HG03103 (cell line): Measurements from ENCODE around the gene CSNK1A1L.

Experiments
- ATAC-seq: cut with Tn5 transposase; IDR thresholded peaks from one replicate; pipeline ENCODE4 v1.9.1; 2021; ENCODE audit warnings: low read depth; ENCODE audit not compliant: unreplicated experiment

CSNK1A1L gene

GRCh38 chr13:37105251-37105714, at the start of gene CSNK1A1L:
Gene CSNK1A1L, minus strand, starts transcription at chr13:37105664. Its CDS starts 408 bp downstream, at chr13:37105256.
- ATAC-seq: no peak

- no peak for ATAC-seq
These were observed 43.9 kb upstream of the CSNK1A1L start for GRCh38 chr13:37149380-37149779.

GRCh38 chr13:37148501-37148900, 43.0 kb upstream of the CSNK1A1L start:
- ATAC-seq: no peak

- ATAC-seq: no peak
These were observed 39.2 kb upstream of the CSNK1A1L start for GRCh38 chr13:37144661-37145060.

DNA sequence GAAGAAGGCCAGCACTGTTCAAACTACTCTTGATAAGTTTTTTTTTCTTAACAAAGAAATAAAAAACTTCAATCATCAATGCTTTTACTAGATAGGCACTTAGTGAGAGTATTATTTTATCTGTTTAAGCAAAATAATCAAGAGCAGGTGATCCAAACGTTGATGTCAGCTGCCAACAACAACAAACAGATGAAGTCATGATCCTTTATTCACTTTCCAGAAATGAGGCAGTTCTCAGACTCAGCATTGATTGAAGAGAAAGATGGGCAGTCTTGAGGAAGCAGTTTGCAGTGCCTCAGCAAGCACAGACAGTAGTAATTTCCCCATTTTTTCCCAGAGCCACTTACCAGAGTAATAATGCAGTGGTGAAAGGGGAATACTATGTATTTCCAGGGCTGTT, 38.4 kb upstream of the CSNK1A1L start:
- ATAC-seq: no peak

GRCh38 chr13:37142877-37143276, 37.4 kb upstream of the CSNK1A1L start:
- no peak for ATAC-seq

DNA sequence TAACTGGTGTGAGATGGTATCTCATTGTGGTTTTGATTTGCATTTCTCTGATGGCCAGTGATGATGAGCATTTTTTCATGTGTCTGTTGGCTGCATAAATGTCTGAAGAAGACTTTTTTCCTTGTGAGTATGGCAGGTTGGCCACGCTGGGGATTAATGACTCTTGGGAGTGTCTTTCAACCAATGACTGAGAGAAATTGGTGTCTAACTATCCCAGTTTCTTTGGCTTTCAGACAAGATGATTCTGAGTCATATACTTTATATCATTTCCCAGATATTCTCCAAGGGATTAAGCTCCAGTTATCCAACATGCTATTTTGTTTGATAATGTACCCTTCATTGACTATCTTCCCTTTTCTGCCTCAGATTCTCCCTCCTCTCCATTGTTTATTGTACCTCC, 35.5 kb upstream of the CSNK1A1L start:
- no peak for ATAC-seq

DNA sequence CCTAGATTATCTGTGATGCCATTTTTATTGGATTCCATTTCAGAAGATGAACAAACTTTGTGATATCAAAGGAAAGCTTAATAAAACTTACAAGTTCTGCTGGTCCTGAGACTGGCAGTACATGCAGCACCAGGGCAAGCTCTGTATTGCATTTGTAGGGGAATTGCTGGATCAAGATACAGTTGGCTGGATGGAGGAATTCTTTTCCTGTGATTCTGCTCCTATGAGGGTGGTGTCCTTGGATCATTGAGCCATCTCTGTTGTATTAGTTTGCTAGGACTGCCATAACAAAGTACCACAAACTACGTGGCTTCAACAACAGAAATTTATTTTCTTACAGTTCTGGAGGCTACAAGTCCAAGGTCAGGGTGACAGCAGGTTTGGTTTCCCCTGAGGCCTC, 33.9 kb upstream of the CSNK1A1L start:
- no peak for ATAC-seq

DNA sequence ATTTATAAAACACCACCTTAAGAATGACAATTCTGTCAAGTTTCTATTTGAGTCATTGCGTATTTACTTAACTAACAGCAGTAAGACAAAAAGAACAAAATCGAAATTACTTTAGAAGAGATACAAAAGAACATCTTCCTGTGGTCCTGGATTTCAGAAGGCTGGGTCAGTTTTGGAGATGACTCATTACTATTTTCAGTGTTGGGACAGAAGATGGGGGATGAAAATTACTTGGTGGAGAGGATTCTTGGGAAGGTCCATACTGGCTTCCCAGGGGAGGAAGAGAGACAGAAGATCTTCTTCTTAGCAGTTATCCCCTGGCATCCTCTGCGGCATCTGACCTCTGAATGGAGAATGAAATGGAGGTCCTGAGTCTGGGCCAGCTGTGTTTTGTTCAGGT, 33.5 kb upstream of the CSNK1A1L start:
- no peak for ATAC-seq

- ATAC-seq: no peak
These were observed 32.7 kb upstream of the CSNK1A1L start for GRCh38 chr13:37138169-37138568.

GRCh38 chr13:37136633-37137032, 31.2 kb upstream of the CSNK1A1L start:
- ATAC-seq: no peak

- no peak for ATAC-seq
These were observed 30.7 kb upstream of the CSNK1A1L start for GRCh38 chr13:37136187-37136586.

- no peak for ATAC-seq
These were observed 29.1 kb upstream of the CSNK1A1L start for GRCh38 chr13:37134411-37135041.

DNA sequence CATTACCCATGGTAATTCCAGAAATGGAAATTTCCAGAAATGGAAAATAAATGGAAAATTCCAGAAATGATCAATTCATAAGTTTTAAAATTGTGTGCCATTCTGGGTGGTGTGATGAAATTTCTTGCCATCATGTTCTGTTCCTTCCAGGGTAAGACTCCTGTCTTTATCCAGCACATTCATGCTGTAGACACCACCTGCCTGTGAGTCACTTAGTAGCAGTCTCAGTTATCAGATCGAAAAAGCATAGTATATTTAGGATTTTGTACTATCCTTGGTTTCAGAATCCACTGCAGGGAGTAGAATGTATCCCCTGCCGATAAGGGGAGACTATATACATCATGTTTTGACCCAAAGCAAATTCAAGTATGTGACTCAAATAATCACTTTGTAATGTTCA, 26.7 kb upstream of the CSNK1A1L start:
- ATAC-seq: no peak

DNA sequence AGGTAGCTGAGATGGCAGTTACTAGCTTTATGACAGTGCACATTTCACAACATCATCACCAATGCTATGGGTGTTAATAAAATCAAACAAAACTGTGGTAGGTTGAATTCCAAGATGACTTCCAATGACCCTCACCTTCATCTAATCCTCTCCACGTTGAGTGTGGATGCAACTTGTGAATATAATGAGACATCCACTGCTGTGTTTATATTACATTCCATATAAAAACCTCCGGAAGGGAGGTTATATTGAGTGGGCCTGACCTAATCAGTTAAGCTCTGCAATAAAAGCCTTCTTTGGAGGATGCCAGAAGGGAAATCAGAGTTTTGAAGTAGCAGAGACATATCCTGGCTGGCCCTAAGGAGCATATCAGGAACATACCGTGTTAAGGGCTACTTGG, 25.6 kb upstream of the CSNK1A1L start:
- no peak for ATAC-seq

DNA sequence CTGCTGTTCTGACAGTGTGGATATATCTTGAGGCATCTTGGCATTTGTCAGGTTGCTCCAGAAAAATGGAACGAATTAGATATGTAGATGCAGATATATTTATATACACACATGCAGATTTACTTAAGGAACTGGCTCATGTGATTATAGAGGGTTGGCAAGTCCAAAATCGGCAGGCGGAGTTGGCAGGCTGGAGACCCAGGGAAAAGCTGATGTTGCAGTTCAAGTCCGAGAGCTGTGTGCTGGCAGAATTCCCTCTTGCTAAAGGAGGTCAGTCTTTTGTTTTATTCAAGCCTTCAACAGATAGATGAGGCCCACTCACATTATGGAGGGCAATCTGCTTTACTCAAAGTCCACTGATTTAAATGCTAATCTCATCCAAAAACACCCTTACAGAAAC, 24.4 kb upstream of the CSNK1A1L start:
- ATAC-seq: no peak

GRCh38 chr13:37127691-37128241, 22.3 kb upstream of the CSNK1A1L start:
- ATAC-seq: no peak

GRCh38 chr13:37123337-37123736, 17.9 kb upstream of the CSNK1A1L start:
- ATAC-seq: no peak

DNA sequence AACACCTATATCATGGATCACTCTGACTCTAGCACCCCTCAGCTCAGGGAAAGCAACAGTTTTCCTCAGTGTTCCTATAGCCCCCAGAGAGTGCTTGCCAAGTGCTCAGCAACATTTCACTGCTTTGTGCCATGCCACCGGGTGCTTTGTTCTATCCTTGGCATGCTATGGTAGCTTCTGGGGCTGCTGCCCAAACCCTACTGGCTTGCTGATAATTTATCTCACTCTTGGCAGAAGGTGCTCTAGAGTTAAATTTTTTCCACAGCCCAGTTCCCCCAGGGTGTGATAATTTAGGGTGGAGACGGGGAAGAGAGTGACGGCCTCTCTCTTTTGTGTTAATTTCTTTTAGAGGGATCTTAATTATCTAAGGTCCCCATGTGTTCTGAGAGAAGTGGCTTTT, 12.6 kb upstream of the CSNK1A1L start:
- no peak for ATAC-seq

- no peak for ATAC-seq
These were observed 8.8 kb upstream of the CSNK1A1L start for GRCh38 chr13:37114250-37114649.

DNA sequence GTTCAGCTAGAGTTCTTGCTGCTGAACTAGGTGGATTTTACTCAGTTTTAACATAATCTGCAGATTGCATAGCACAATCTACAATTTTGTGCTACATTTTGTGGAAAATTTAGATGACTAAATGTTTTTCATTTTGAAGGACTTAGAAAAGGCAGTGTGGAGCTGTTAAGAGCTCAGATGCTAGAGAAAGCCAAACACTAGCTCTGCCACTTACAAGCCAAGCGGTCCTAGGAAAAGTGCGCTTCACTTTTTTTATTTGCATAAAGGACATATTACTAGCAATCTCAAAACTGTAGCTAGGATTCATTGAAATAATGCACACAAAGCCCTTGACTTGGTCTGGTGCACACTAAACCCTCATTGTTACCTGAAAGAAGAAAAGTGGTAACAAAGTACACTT, 8.1 kb upstream of the CSNK1A1L start:
- ATAC-seq: no peak

DNA sequence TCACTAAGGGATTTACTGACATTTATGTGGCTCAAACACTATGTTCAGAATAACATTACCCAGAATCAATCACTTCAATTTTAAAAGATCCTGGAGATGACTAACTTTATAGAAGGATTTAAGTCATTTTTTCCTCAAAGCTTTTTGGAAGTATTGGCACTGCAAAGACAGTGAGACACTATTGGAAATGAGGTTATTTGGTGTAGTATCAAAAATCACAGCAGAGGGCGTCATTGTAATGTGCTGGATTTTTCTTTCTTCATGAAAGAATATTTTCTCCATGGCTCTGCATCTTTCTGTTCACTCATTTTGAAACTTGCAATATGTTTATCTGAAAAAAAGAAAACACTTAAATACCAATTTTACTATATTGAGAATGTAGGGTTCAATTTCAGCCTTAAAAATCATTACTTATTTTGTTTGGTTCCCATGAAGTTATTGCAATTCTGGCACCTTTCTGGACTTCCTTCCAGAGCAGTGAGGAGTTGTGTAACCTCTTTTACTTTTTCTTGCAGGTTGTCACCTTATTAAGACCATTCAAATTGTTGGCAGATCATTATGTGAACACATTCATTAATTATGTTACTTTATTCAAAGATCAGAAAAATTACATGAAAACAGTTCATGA, 3.7 kb upstream of the CSNK1A1L start:
- ATAC-seq: no peak
